GM12873 (cell line): ENCODE measurements around the gene ENG.

Experiments used
- CTCF ChIP-seq: IDR thresholded peaks from 2 replicates; pipeline ENCODE4 v1.5.1; 2012; ENCODE audit warnings: low read depth, mild to moderate bottlenecking, moderate library complexity, low read length, control low read depth; ENCODE audit not compliant: insufficient read depth; ENCODE audit errors: missing control alignments

The ENG gene

GRCh38 chr9:127771570-127772189, 82.8 kb downstream of the ENG start:
- no peak for TF ChIP-seq CTCF

- no peak for TF ChIP-seq CTCF
These were observed 83.4 kb downstream of the ENG start for GRCh38 chr9:127770905-127771569.

- TF ChIP-seq CTCF = no peak
These were observed 83.9 kb downstream of the ENG start for GRCh38 chr9:127770583-127770904.

- no peak for TF ChIP-seq CTCF
These were observed 84.4 kb downstream of the ENG start for GRCh38 chr9:127769929-127770582.

- no peak for TF ChIP-seq CTCF
These were observed 85.4 kb downstream of the ENG start for GRCh38 chr9:127769101-127769500.

- no peak for TF ChIP-seq CTCF
These were observed 85.8 kb downstream of the ENG start for GRCh38 chr9:127768698-127769097.

GRCh38 chr9:127767909-127768331, 86.5 kb downstream of the ENG start:
- no peak for TF ChIP-seq CTCF
